K562 (cell line): Measurements from ENCODE around the gene ZDHHC5. TPM values are rescaled to one million over a fixed set of nuclear protein-coding genes. Genes with fewer than 3 reads are reported as not detected.

Source experiments
- ATAC-seq: fragments of 200-7000 bp; cut with Tn5 transposase; 3 replicates; pipeline ENCODE4 v1.9.1; 2020; ENCODE audit warnings: moderate library complexity
- BruUV-seq: library from RNA; stranded (reverse); fragments of 400-500 nt; replicated peaks from 2 replicates; lab custom pipeline; 2021; lab: Mats Ljungman, UMichigan
- CTCF ChIA-PET: fragments of 300-600 bp; formaldehyde crosslinking; extraction: SDS; loops from one replicate; lab custom pipeline; 2021; ENCODE audit warnings: low intra/inter-chr PET ratio; lab: Yijun Ruan, JAX
- POLR2A ChIA-PET: fragments of 300-600, 350-650 bp; sonication (Branson Sonifier 250); formaldehyde crosslinking; extraction: SDS; loops from one replicate; lab custom pipeline; 2021; ENCODE audit warnings: antibody characterized with exemption, inconsistent platforms; lab: Yijun Ruan, JAX
- DNase-seq, 4 experiments: peaks; one replicate each; pipeline versions ENCODE4 v3.0.0 to v3.0.0-alpha.2; 2011 to 2018; ENCODE audit warnings: low spot score in 3 of 4, mixed read lengths in 3 of 4; ENCODE audit errors: extremely low read depth in 1 of 4
- FAIRE-seq: peaks from 2 replicates; lab custom pipeline; 2011; peaks lifted over from hg19 to GRCh38; lab: Jason Lieb, UNC
- H2AFZ ChIP-seq: 2 replicates; pipeline ENCODE4 v1.6.0; 2011; ENCODE audit warnings: low read depth, low read length, control low read depth, inconsistent platforms
- H3K27ac ChIP-seq: fragments of 200-600 bp; 3 replicates; pipeline ENCODE4 v1.8.0; 2011; ENCODE audit warnings: low read depth, mild to moderate bottlenecking, control low read depth, inconsistent platforms, low read length, moderate library complexity, mixed read lengths; ENCODE audit errors: extremely low read depth
- H3K27me3 ChIP-seq, 2 experiments: fragments of 300-600 bp in 1 of 2; 2 replicates in 1 of 2; 3 replicates in 1 of 2; pipeline versions ENCODE4 v1.6.0 to v1.8.0; 2011; ENCODE audit warnings: inconsistent platforms in 2 of 2, low read length in 2 of 2, mild to moderate bottlenecking in 1 of 2, mixed read lengths in 1 of 2, moderate library complexity in 1 of 2; ENCODE audit not compliant: control insufficient read depth in 2 of 2, insufficient read depth in 2 of 2
- H3K36me3 ChIP-seq: fragments of 300-600 bp; 3 replicates; pipeline ENCODE4 v1.8.0; 2011; ENCODE audit warnings: mild to moderate bottlenecking, low read length, inconsistent platforms; ENCODE audit not compliant: control insufficient read depth, insufficient read depth
- H3K4me1 ChIP-seq, 2 experiments: fragments of 200-600 bp in 1 of 2; replicated peaks in 1 of 2; 2 replicates in 1 of 2; 3 replicates in 1 of 2; pipeline versions ENCODE4 v1.5.1 to v1.8.0; 2011; ENCODE audit warnings: inconsistent platforms in 2 of 2, low read length in 2 of 2, mild to moderate bottlenecking in 1 of 2, mixed read lengths in 1 of 2, moderate library complexity in 1 of 2; ENCODE audit not compliant: control insufficient read depth in 2 of 2, insufficient read depth in 2 of 2
- H3K4me2 ChIP-seq: 2 replicates; pipeline ENCODE4 v1.6.1; 2011; ENCODE audit warnings: low read length, control low read depth, inconsistent platforms, mixed read lengths; ENCODE audit not compliant: insufficient read depth
- H3K4me3 ChIP-seq: fragments of 200-600 bp; sonication (generic), shearing (Covaris generic); 2 replicates; pipeline ENCODE4 v1.5.1; 2016; ENCODE audit warnings: control low read depth, inconsistent platforms
- H3K79me2 ChIP-seq: fragments of 200-600 bp; 3 replicates; pipeline ENCODE4 v1.8.0; 2011; ENCODE audit warnings: low read length, inconsistent platforms; ENCODE audit not compliant: control insufficient read depth, insufficient read depth
- H3K9ac ChIP-seq, 2 experiments: 2 replicates each; pipeline versions ENCODE4 v1.6.0 to v1.6.1; 2011; ENCODE audit warnings: low read depth in 2 of 2, low read length in 2 of 2, control low read depth in 1 of 2, inconsistent platforms in 1 of 2, mild to moderate bottlenecking in 1 of 2, mixed read lengths in 1 of 2; ENCODE audit not compliant: insufficient read depth in 1 of 2
- H3K9me1 ChIP-seq: one replicate; pipeline ENCODE4 v1.6.0; 2011; ENCODE audit warnings: inconsistent platforms, mild to moderate bottlenecking, low read length, moderate library complexity; ENCODE audit not compliant: control insufficient read depth, insufficient read depth
- H3K9me3 ChIP-seq: replicated peaks from 2 replicates; pipeline ENCODE4 v1.5.1; 2011; ENCODE audit warnings: low read depth, low read length, inconsistent platforms; ENCODE audit not compliant: control insufficient read depth, insufficient read depth
- H4K20me1 ChIP-seq: replicated peaks from 2 replicates; pipeline ENCODE4 v1.6.1; 2011; ENCODE audit warnings: low read length, inconsistent platforms, mixed read lengths; ENCODE audit not compliant: control insufficient read depth, insufficient read depth
- ATF7 ChIP-seq: fragments of 450-650 bp; IDR thresholded peaks from 2 replicates; pipeline ENCODE4 v1.7.1; 2014; ENCODE audit warnings: mild to moderate bottlenecking, moderate library complexity
- CAMTA2 ChIP-seq: fragments of 250-450 bp; sonication (Bioruptor Pico); conservative IDR thresholded peaks from 2 replicates; pipeline ENCODE4 v1.5.1; 2022
- CBX1 ChIP-seq: sonication (generic); IDR thresholded peaks from 2 replicates; pipeline ENCODE4 v1.6.1; 2016; ENCODE audit warnings: antibody characterized with exemption, low read depth, mild to moderate bottlenecking
- CTCF ChIP-seq, 3 experiments: IDR thresholded peaks in 2 of 3; conservative IDR thresholded peaks in 1 of 3; 2 replicates each; pipeline ENCODE4 v1.5.1; 2011 to 2012; ENCODE audit warnings: low read length in 3 of 3, mild to moderate bottlenecking in 3 of 3, control low read depth in 2 of 3, improper control_type of control experiment in 1 of 3, inconsistent platforms in 1 of 3, low read depth in 1 of 3, mixed read lengths in 1 of 3, moderate library complexity in 1 of 3; ENCODE audit not compliant: insufficient read depth in 2 of 3
- FOXP1 ChIP-seq: sonication (generic); formaldehyde crosslinking; IDR thresholded peaks from 2 replicates; pipeline ENCODE4 v1.8.0; 2022; ENCODE audit warnings: mild to moderate bottlenecking, missing genetic modification reagents
- HDAC8 ChIP-seq: fragments of 450-650 bp; IDR thresholded peaks from 2 replicates; pipeline ENCODE4 v1.6.1; 2016; ENCODE audit warnings: mild to moderate bottlenecking, missing genetic modification characterization, moderate library complexity, missing compliant biosample characterization
- MECOM ChIP-seq: fragments of 250-450 bp; sonication (Bioruptor Pico); IDR thresholded peaks from 2 replicates; pipeline ENCODE4 v1.8.0; 2022; ENCODE audit warnings: inconsistent platforms
- SIN3B ChIP-seq: fragments of 450-650 bp; IDR thresholded peaks from 2 replicates; pipeline ENCODE4 v1.6.1; 2017; ENCODE audit warnings: low read depth, mild to moderate bottlenecking, moderate library complexity
- SIX5 ChIP-seq, 2 experiments: IDR thresholded peaks; 2 replicates each; pipeline ENCODE4 v1.6.1; 2011; ENCODE audit warnings: low read length in 2 of 2, borderline replicate concordance in 1 of 2, low read depth in 1 of 2, mild to moderate bottlenecking in 1 of 2, moderate library complexity in 1 of 2; ENCODE audit not compliant: insufficient read depth in 1 of 2
- SUPT5H ChIP-seq: fragments of 450-650 bp; IDR thresholded peaks from 2 replicates; pipeline ENCODE4 v1.6.1; 2016
- ZFP1 ChIP-seq: fragments of 450-650 bp; formaldehyde crosslinking; IDR thresholded peaks from 2 replicates; pipeline ENCODE4 v1.4.0; 2020; ENCODE audit warnings: mild to moderate bottlenecking, mixed read lengths
- ZNF143 ChIP-seq: sonication (generic); formaldehyde crosslinking; IDR thresholded peaks from 2 replicates; pipeline ENCODE4 v1.9.0; 2022; ENCODE audit warnings: mild to moderate bottlenecking, missing genetic modification reagents
- ZNF584 ChIP-seq: fragments of 200-800 bp; sonication (Bioruptor generic); IDR thresholded peaks from 2 replicates; pipeline ENCODE4 v1.6.1; 2016; ENCODE audit warnings: low read depth, mild to moderate bottlenecking, missing genetic modification characterization, missing compliant biosample characterization
- ZNF586 ChIP-seq: fragments of 450-650 bp; formaldehyde crosslinking; conservative IDR thresholded peaks from 2 replicates; pipeline ENCODE4 v1.4.0; 2020; ENCODE audit warnings: mild to moderate bottlenecking, moderate library complexity
- WGBS: fragments of 100-300 bp; shearing (Covaris generic); methylation state at CpG from one replicate; pipeline ENCODE4 v1.1.6; 2016; ENCODE audit warnings: low coverage, mixed read lengths; ENCODE audit not compliant: insufficient coverage; ENCODE audit errors: missing lambda C conversion rate; 5-methylcytosine and 5-hydroxymethylcytosine counted together
- in situ Hi-C: fragments of 300-500 bp; cut with MboI; formaldehyde crosslinking; loops from 4 replicates; pipeline ENCODE4 v1.15.0; 2018; ENCODE audit warnings: inconsistent platforms, mixed read lengths
- intact Hi-C: fragments of 100-400 bp; cut with micrococcal nuclease; formaldehyde crosslinking; loops from 2 replicates; pipeline ENCODE4 v1.14.2; 2022
- polyA plus RNA-seq, 8 experiments: library from polyadenylated mRNA; depleted of rRNA in 4 of 8; stranded (reverse) in 5 of 8; unstranded in 3 of 8; fragments of >200 nt; fragmentation: Nextera tagmentation in 2 of 8; fragmentation: Illumina TruSeq in 1 of 8; extraction: Ambion mirVana in 2 of 8; extraction: Trizol in 1 of 8; gene quantifications; 2 replicates each; pipeline versions ENCODE4 v1.2.1 to v1.2.3, GENCODE V29; 2011 to 2014; ENCODE audit warnings: inconsistent platforms in 1 of 8, missing spikeins in 1 of 8
- total RNA-seq, 7 experiments: library from RNA; depleted of rRNA in 6 of 7; stranded (reverse); fragments of >200 nt in 6 of 7; fragmentation: Illumina TruSeq in 2 of 7; extraction: Trizol in 2 of 7; gene quantifications; 2 replicates each; pipeline versions ENCODE4 v1.2.1 to v1.2.3, GENCODE V29; 2011 to 2021; ENCODE audit warnings: low replicate concordance in 1 of 7
- TF ChIP-seq, protein P1 (sequence below): fragments of 200-800 bp; sonication (Bioruptor generic); IDR thresholded peaks from 2 replicates; pipeline ENCODE4 v1.6.1; 2017; ENCODE audit warnings: missing genetic modification characterization, missing compliant biosample characterization
- TF ChIP-seq, protein P2 (sequence below): sonication (generic); formaldehyde crosslinking; IDR thresholded peaks from 2 replicates; pipeline ENCODE4 v1.8.0; 2022; ENCODE audit warnings: mild to moderate bottlenecking, missing genetic modification reagents
- TF ChIP-seq, protein P3 (sequence below): fragments of 450-650 bp; IDR thresholded peaks from 2 replicates; pipeline ENCODE4 v1.6.1; 2016; ENCODE audit warnings: low read depth, mild to moderate bottlenecking, moderate library complexity

ZDHHC5 gene
- total and polyA plus RNA-seq, 9 of the 15 experiments (the other 6 are each of a cell fraction or from before 2014, with no cell fraction given), result 3.8 to 64.2 (median 35.9) TPM

DNA sequence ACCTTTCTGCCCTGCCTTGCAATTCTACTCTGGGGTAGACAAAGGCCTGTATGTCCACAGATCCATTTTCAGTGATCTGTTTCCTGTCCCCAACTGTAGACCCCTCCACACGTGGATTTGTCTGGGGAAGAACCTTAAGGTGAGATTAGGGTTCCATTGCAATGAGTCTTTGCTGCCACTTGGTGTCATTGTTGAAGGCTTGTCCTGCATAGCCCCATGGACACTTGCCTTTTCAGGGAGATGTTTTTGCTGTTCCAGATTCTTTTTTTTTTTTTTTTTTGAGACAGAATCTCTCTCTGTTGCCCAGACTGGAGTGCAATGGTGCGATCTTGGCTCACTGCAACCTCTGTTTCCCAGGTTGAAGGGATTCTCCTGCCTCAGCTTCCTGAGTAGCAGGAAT, 48.6 kb upstream of the ZDHHC5 start:
- 0% methylated on average over 2 of the region's 2 CpGs for WGBS
- Histone ChIP-seq H3K36me3 (no peaks in the 10 kb centered on the region), H3K27ac (no peak overlapping the region), H3K4me3 (no peak overlapping the region), H3K9me1 (no peaks in the 10 kb centered on the region), H3K4me1 (no peaks in the 10 kb centered on the region), H4K20me1 (no peaks in the 10 kb centered on the region), H3K9ac (no peak overlapping the region), H3K9me3 (peaks cover 8% of the 10 kb centered on the region), H2AFZ (no peak overlapping the region), H3K4me2 (no peak overlapping the region), H3K79me2 (no peaks in the 10 kb centered on the region), H3K27me3 (peaks cover 5 to 6% of the 10 kb centered on the region in 2 experiments; a peak in 3 of 5 replicates)
- POLR2A ChIA-PET, result interaction anchor here (0.6 kb wide), 1 partner anchor 85 kb away, joined by 4 read pairs; no protein-coding TSS in a partner anchor
- peak; percentile 62 for FAIRE-seq
- in situ Hi-C loops, result no loop called here
- ATAC-seq, result no peak
- intact Hi-C loops, result no loop called here
- peak in 2 of 4 experiments; percentile 50 to 51 for DNase-seq
- CTCF ChIA-PET, result no interaction called here
- no TSS peak for BruUV-seq
- TF ChIP-seq FOXP1 (CRISPR knock-in tag), result no peak
- no peak for TF ChIP-seq ZNF143 (CRISPR knock-in tag)
- TF ChIP-seq ZNF586 (CRISPR knock-in tag), result no peak
- peak; percentile 50; the same call in 1 of the 2 replicates for TF ChIP-seq CBX1
- TF ChIP-seq MECOM, result no peak
- TF ChIP-seq CTCF (IDR thresholded peaks at IDR 0.05 in 2 of 3, conservative IDR thresholded peaks at IDR 0.05 in 1 of 3; ENCODE audit: insufficient read depth in 2 of 3, low read depth in 1 of 3, low read length in 3 of 3), result peak; percentile 40 to 48 (median 47); a peak in 5 of 6 replicates
- TF ChIP-seq, protein P1, sequence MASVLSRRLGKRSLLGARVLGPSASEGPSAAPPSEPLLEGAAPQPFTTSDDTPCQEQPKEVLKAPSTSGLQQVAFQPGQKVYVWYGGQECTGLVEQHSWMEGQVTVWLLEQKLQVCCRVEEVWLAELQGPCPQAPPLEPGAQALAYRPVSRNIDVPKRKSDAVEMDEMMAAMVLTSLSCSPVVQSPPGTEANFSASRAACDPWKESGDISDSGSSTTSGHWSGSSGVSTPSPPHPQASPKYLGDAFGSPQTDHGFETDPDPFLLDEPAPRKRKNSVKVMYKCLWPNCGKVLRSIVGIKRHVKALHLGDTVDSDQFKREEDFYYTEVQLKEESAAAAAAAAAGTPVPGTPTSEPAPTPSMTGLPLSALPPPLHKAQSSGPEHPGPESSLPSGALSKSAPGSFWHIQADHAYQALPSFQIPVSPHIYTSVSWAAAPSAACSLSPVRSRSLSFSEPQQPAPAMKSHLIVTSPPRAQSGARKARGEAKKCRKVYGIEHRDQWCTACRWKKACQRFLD (CRISPR knock-in tag), result no peak
- no peak for TF ChIP-seq SIN3B
- TF ChIP-seq, protein P2, sequence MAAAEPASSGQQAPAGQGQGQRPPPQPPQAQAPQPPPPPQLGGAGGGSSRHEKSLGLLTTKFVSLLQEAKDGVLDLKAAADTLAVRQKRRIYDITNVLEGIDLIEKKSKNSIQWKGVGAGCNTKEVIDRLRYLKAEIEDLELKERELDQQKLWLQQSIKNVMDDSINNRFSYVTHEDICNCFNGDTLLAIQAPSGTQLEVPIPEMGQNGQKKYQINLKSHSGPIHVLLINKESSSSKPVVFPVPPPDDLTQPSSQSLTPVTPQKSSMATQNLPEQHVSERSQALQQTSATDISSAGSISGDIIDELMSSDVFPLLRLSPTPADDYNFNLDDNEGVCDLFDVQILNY, result no peak
- no peak for TF ChIP-seq CAMTA2 (CRISPR knock-in tag)
- no peak for TF ChIP-seq SIX5 (IDR thresholded peaks at IDR 0.05; ENCODE audit: borderline replicate concordance in 1 of 2, insufficient read depth in 1 of 2, low read depth in 1 of 2, low read length in 2 of 2)
- TF ChIP-seq HDAC8 (tag), result no peak
- no peak for TF ChIP-seq ZFP1 (CRISPR knock-in tag)
- TF ChIP-seq ATF7, result no peak
- TF ChIP-seq SUPT5H, result no peak
- TF ChIP-seq ZNF584 (CRISPR knock-in tag), result no peak
- TF ChIP-seq, protein P3, sequence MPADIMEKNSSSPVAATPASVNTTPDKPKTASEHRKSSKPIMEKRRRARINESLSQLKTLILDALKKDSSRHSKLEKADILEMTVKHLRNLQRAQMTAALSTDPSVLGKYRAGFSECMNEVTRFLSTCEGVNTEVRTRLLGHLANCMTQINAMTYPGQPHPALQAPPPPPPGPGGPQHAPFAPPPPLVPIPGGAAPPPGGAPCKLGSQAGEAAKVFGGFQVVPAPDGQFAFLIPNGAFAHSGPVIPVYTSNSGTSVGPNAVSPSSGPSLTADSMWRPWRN, result no peak
